HepG2 (cell line): ENCODE measurements around the gene RGS19. TPM values are rescaled to one million over a fixed set of nuclear protein-coding genes. Genes with fewer than 3 reads are reported as not detected.

Experiments
- BHLHE40 ChIP-seq: IDR thresholded peaks from 2 replicates; pipeline ENCODE4 v1.6.1; 2011; ENCODE audit warnings: low read length, improper control_type of control experiment
- CHCHD3 ChIP-seq: sonication (generic); formaldehyde crosslinking; IDR thresholded peaks from 2 replicates; pipeline ENCODE4 v1.8.0; 2022; ENCODE audit warnings: mild to moderate bottlenecking, missing genetic modification reagents, moderate library complexity
- ELF1 ChIP-seq: sonication (generic); formaldehyde crosslinking; IDR thresholded peaks from 2 replicates; pipeline ENCODE4 v1.4.0; 2020; ENCODE audit warnings: missing genetic modification reagents
- FOXK2 ChIP-seq: fragments of 450-650 bp; IDR thresholded peaks from 2 replicates; pipeline ENCODE4 v1.6.1; 2016
- FOXM1 ChIP-seq: sonication (generic); formaldehyde crosslinking; IDR thresholded peaks from 2 replicates; pipeline ENCODE4 v1.5.0; 2020; ENCODE audit warnings: missing genetic modification reagents
- GMEB1 ChIP-seq: sonication (generic); formaldehyde crosslinking; IDR thresholded peaks from 2 replicates; pipeline ENCODE4 v1.5.1; 2020; ENCODE audit warnings: missing genetic modification reagents, mild to moderate bottlenecking, borderline replicate concordance
- GPN1 ChIP-seq: sonication (generic); formaldehyde crosslinking; IDR thresholded peaks from 2 replicates; pipeline ENCODE4 v1.5.1; 2020; ENCODE audit warnings: missing genetic modification reagents, borderline replicate concordance
- KDM5B ChIP-seq: sonication (generic); formaldehyde crosslinking; IDR thresholded peaks from 2 replicates; pipeline ENCODE4 v1.4.0; 2020; ENCODE audit warnings: missing genetic modification reagents, mild to moderate bottlenecking, borderline replicate concordance
- KMT2B ChIP-seq: IDR thresholded peaks from 2 replicates; pipeline ENCODE4 v1.6.1; 2016; ENCODE audit warnings: missing genetic modification reagents, missing compliant biosample characterization
- MXD3 ChIP-seq: IDR thresholded peaks from 2 replicates; pipeline ENCODE4 v1.6.1; 2016; ENCODE audit warnings: mild to moderate bottlenecking, missing biosample characterization, missing genetic modification reagents
- NFAT5 ChIP-seq: sonication (generic); formaldehyde crosslinking; IDR thresholded peaks from 2 replicates; pipeline ENCODE4 v1.4.0; 2020; ENCODE audit warnings: missing genetic modification reagents
- SALL1 ChIP-seq: sonication (generic); formaldehyde crosslinking; IDR thresholded peaks from 2 replicates; pipeline ENCODE4 v1.8.0; 2022; ENCODE audit warnings: mild to moderate bottlenecking, missing genetic modification reagents
- TRAFD1 ChIP-seq: sonication (generic); formaldehyde crosslinking; IDR thresholded peaks from 2 replicates; pipeline ENCODE4 v1.5.1; 2020; ENCODE audit warnings: missing genetic modification reagents, mild to moderate bottlenecking, borderline replicate concordance
- ZFAT ChIP-seq: sonication (generic); formaldehyde crosslinking; conservative IDR thresholded peaks from 2 replicates; pipeline ENCODE4 v1.8.1; 2023; ENCODE audit warnings: missing genetic modification reagents, inconsistent platforms
- ZKSCAN5 ChIP-seq: sonication (generic); formaldehyde crosslinking; IDR thresholded peaks from 2 replicates; pipeline ENCODE4 v1.5.1; 2020; ENCODE audit warnings: mild to moderate bottlenecking, missing genetic modification reagents
- ZNF253 ChIP-seq: sonication (generic); formaldehyde crosslinking; IDR thresholded peaks from 2 replicates; pipeline ENCODE4 v1.8.0; 2022; ENCODE audit warnings: mild to moderate bottlenecking, missing genetic modification reagents, borderline replicate concordance
- ZSCAN20 ChIP-seq: sonication (generic); formaldehyde crosslinking; IDR thresholded peaks from 2 replicates; pipeline ENCODE4 v1.4.0; 2020; ENCODE audit warnings: missing genetic modification reagents, mild to moderate bottlenecking, borderline replicate concordance
- ZSCAN9 ChIP-seq: IDR thresholded peaks from 2 replicates; pipeline ENCODE4 v1.6.1; 2016; ENCODE audit warnings: borderline replicate concordance
- ZUFSP ChIP-seq: sonication (generic); formaldehyde crosslinking; IDR thresholded peaks from 2 replicates; pipeline ENCODE4 v1.9.0; 2021; ENCODE audit warnings: missing genetic modification reagents, mild to moderate bottlenecking, borderline replicate concordance
- polyA plus RNA-seq, 8 experiments: library from polyadenylated mRNA; depleted of rRNA in 3 of 8; stranded (reverse) in 7 of 8; unstranded in 1 of 8; fragments of >200 nt; fragmentation: Illumina TruSeq in 4 of 8; extraction: Trizol in 4 of 8; gene quantifications; 2 replicates each; pipeline versions ENCODE4 v1.2.1 to v1.2.3, GENCODE V29; 2011 to 2016; ENCODE audit warnings: low read depth in 4 of 8, missing spikeins in 1 of 8, mixed read lengths in 1 of 8; ENCODE audit not compliant: insufficient read depth in 1 of 8
- total RNA-seq, 5 experiments: library from RNA; depleted of rRNA; stranded (reverse); fragments of >200 nt; fragmentation: Illumina TruSeq; extraction: Trizol; gene quantifications; 2 replicates each; pipeline ENCODE4 v1.2.3, GENCODE V29; 2016; ENCODE audit warnings: low read depth in 1 of 5

The RGS19 gene
- total and polyA plus RNA-seq, 2 of the 13 experiments (the other 11 are each of a cell fraction or from before 2014, with no cell fraction given), result 10.7 to 11.9 TPM

- TF ChIP-seq TRAFD1 (CRISPR knock-in tag) (no peak), GMEB1 (CRISPR knock-in tag) (no peak), ELF1 (CRISPR knock-in tag) (no peak; the same call in 1 of the 2 replicates), ZKSCAN5 (CRISPR knock-in tag) (no peak), CHCHD3 (CRISPR knock-in tag) (0 out of 2 replicates have a peak, but pooled peaks have one; percentile 42), SALL1 (CRISPR knock-in tag) (peak; percentile 39), MXD3 (CRISPR knock-in tag) (peak; percentile 84), ZFAT (CRISPR knock-in tag) (no peak), ZNF253 (CRISPR knock-in tag) (0 out of 2 replicates have a peak, but pooled peaks have one; percentile 60), GPN1 (CRISPR knock-in tag) (peak; percentile 82; the same call in 1 of the 2 replicates), BHLHE40 (no peak), FOXK2 (no peak), ZSCAN20 (CRISPR knock-in tag) (peak; percentile 74), KDM5B (CRISPR knock-in tag) (no peak; the same call in 1 of the 2 replicates), NFAT5 (CRISPR knock-in tag) (no peak; the same call in 1 of the 2 replicates), ZUFSP (CRISPR knock-in tag) (no peak), ZSCAN9 (CRISPR knock-in tag) (peak; percentile 89), KMT2B (CRISPR knock-in tag) (peak; percentile 32; the same call in 1 of the 2 replicates), FOXM1 (CRISPR knock-in tag) (no peak)
Measured at GRCh38 chr20:64055893-64056638, 23.3 kb downstream of the RGS19 start (continued).
